HPDE6-E6E7 (cell line): Measurements from ENCODE around the gene KRT38.
"Not testable (repeated sequence)": the region's sequence is repeated elsewhere in the genome, so short reads cannot be mapped to it uniquely, and the experiment has no call there.

Experiments
- DNase-seq: peaks from one replicate; pipeline ENCODE4 v3.0.0; 2011; ENCODE audit warnings: missing footprints; ENCODE audit errors: extremely low spot score

KRT38 gene

GRCh38 chr17:41462705-41463104 is 21.9 kb upstream of the KRT38 start:
- no peak for DNase-seq

GRCh38 chr17:41457676-41458075 is 16.9 kb upstream of the KRT38 start:
- no peak for DNase-seq

- no peak for DNase-seq
These were observed 15.4 kb upstream of the KRT38 start for GRCh38 chr17:41456204-41456603.

GRCh38 chr17:41455236-41455635 is 14.5 kb upstream of the KRT38 start:
- no peak for DNase-seq

GRCh38 chr17:41453066-41453465 is 12.3 kb upstream of the KRT38 start:
- no peak for DNase-seq

- DNase-seq: no peak
These were observed 11.5 kb upstream of the KRT38 start for GRCh38 chr17:41452281-41452680.

- no peak for DNase-seq
These were observed 10.5 kb upstream of the KRT38 start for GRCh38 chr17:41451154-41451728.

GRCh38 chr17:41449008-41449407 is 8.2 kb upstream of the KRT38 start:
- DNase-seq: no peak

- no peak for DNase-seq
These were observed 7.7 kb upstream of the KRT38 start for GRCh38 chr17:41448506-41448905.

- no peak for DNase-seq
These were observed 6.0 kb upstream of the KRT38 start for GRCh38 chr17:41446806-41447205.

GRCh38 chr17:41444640-41445039 is 3.9 kb upstream of the KRT38 start:
- no peak for DNase-seq

- DNase-seq: no peak
These were observed 3.4 kb upstream of the KRT38 start for GRCh38 chr17:41444186-41444585.

- no peak for DNase-seq
These were observed 2.0 kb upstream of the KRT38 start for GRCh38 chr17:41442739-41443138.

- DNase-seq: no peak
These were observed 1.4 kb downstream of the KRT38 start for GRCh38 chr17:41439375-41439774.

GRCh38 chr17:41437769-41438168 is 3.0 kb downstream of the KRT38 start:
- no peak for DNase-seq

GRCh38 chr17:41437254-41437653 is 3.5 kb downstream of the KRT38 start:
- no peak for DNase-seq

GRCh38 chr17:41434415-41434814 is 6.4 kb downstream of the KRT38 start:
- DNase-seq: no peak

- no peak for DNase-seq
These were observed 6.8 kb downstream of the KRT38 start for GRCh38 chr17:41434005-41434404.

GRCh38 chr17:41433586-41433985 is 7.2 kb downstream of the KRT38 start:
- no peak for DNase-seq

- DNase-seq: not testable (repeated sequence)
These were observed 10.4 kb downstream of the KRT38 start for GRCh38 chr17:41430376-41430775.

GRCh38 chr17:41429667-41430066 is 11.1 kb downstream of the KRT38 start:
- no peak for DNase-seq

GRCh38 chr17:41428591-41429291 is 12.0 kb downstream of the KRT38 start:
- no peak for DNase-seq

- no peak for DNase-seq
These were observed 16.6 kb downstream of the KRT38 start, which contains the start of gene KRT37 for GRCh38 chr17:41424111-41424635. Gene KRT37, minus strand, starts transcription at chr17:41424585. Its CDS starts 62 bp downstream, at chr17:41424523.
